Thyroid gland (tissue), 4 donors: ENCODE measurements around the gene RNF167. TPM values are rescaled to one million over a fixed set of nuclear protein-coding genes. Genes with fewer than 3 reads are reported as not detected.
A peak's percentile ranks its signal among the peaks of the same experiment; 100 is the strongest.

Experiments
- DNase-seq, 2 donors: peaks; one replicate each; pipeline ENCODE4 v3.0.0-alpha.2; 2019
- H3K27ac ChIP-seq, 3 donors: fragments of 200-600 bp; sonication (generic); 1 replicate in 2 of 3; 2 replicates in 1 of 3; pipeline ENCODE4 v1.5.1; 2016 to 2019; ENCODE audit warnings: mild to moderate bottlenecking in 1 of 3, moderate library complexity in 1 of 3
- H3K27me3 ChIP-seq: fragments of 200-600 bp; sonication (generic); one replicate; pipeline ENCODE4 v1.5.1; 2019
- H3K36me3 ChIP-seq, 2 donors: fragments of 200-600 bp; sonication (generic); one replicate each; pipeline ENCODE4 v1.5.1; 2016 to 2019
- H3K4me1 ChIP-seq, 2 donors: fragments of 200-600 bp; sonication (generic); one replicate each; pipeline ENCODE4 v1.5.1; 2017 to 2019
- H3K4me3 ChIP-seq, 3 donors: fragments of 200-600 bp; sonication (generic); replicated peaks in 1 of 3; 1 replicate in 2 of 3; 2 replicates in 1 of 3; pipeline ENCODE4 v1.5.1; 2016; ENCODE audit warnings: mild to moderate bottlenecking in 1 of 3
- H3K9me3 ChIP-seq: fragments of 200-600 bp; sonication (generic); one replicate; pipeline ENCODE4 v1.5.1; 2017
- CTCF ChIP-seq, 6 experiments: fragments of 200-600 bp in 3 of 6; fragments of 450-650 bp in 3 of 6; sonication (generic) in 3 of 6; IDR thresholded peaks; one replicate each; pipeline ENCODE4 v1.5.1; 2016 to 2019; ENCODE audit warnings: antibody characterized with exemption in 6 of 6, mild to moderate bottlenecking in 2 of 6, inconsistent platforms in 1 of 6, moderate library complexity in 1 of 6
- POLR2A ChIP-seq, 2 donors: fragments of 450-650 bp; IDR thresholded peaks; one replicate each; pipeline ENCODE4 v1.6.1; 2017; ENCODE audit warnings: antibody characterized with exemption in 2 of 2, mild to moderate bottlenecking in 2 of 2, moderate library complexity in 1 of 2
- WGBS, 2 donors: methylation state at CpG; one replicate each; pipeline ENCODE4 v1.1.5; 2017; 5-methylcytosine and 5-hydroxymethylcytosine counted together
- intact Hi-C: fragments of 100-400 bp; cut with DNase I; formaldehyde crosslinking; loops from one replicate; pipeline ENCODE4 v1.15.1; 2023
- total RNA-seq, 4 donors: library from RNA; depleted of rRNA; stranded (reverse); fragments of >200 nt; gene quantifications; one replicate each; pipeline ENCODE4 v1.2.3, GENCODE V29; 2016

The RNF167 gene
- total RNA-seq, 4 donors from 2014 or later = 47.1 to 77.0 (median 67.2) TPM

DNA sequence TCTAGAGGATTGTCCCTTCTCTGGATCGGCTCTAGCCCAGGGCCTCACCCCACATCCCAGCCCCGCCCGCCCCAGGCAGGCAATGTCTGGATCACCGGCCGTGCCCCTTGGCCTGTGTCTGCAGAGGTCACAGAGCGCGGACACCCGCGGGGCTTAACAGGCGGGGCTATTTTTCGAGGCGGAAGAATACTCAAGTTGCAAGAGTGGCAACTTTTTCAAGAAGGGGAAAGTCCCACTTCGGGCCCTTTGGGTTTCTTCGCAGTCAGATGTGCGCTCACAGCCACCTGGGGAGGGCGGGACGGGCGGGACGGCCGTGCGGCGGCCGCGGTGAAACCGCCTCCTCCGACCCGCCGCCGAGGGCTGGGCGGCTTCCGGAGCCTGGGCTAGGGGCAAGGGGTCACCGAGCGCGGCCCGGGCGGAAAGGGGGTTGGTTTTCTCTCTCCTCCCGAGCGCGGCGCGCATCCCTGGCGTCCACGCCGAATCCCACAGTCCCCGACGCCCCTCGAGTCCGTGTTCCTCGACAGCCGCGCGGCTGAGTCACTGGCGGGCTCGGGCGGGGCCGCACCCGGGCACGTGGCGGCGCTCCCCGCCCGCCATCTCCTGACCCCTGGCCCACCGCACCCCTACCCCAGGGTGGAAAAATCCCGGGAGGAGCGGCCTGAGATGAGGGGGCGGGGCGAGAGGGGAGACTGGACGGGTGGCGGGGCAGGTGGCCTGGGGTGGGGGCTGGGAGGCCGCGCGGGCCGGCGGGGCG, 9.4 kb downstream of the RNF167 start:
- Histone ChIP-seq H3K27ac (peak overlapping the region; percentile 80 to 98 (median 94)), H3K36me3 (peaks cover 0 to 7% of the 10 kb centered on the region in 2 donors), H3K27me3 (no peaks in the 10 kb centered on the region), H3K9me3 (no peaks in the 10 kb centered on the region), H3K4me3 (peak overlapping the region; percentile 41 to 98 (median 66)), H3K4me1 (peaks cover 21 to 64% of the 10 kb centered on the region in 2 donors)
- DNase-seq = peak; percentile 73 to 75
- WGBS, 2 donors = 0 to 1% methylated on average over 9 to 21 of the region's 75 CpGs
- intact Hi-C loops = no loop called here
- no peak for TF ChIP-seq CTCF (IDR thresholded peaks at IDR 0.05)
- peak in 1 of 2 donors; percentile 28 for TF ChIP-seq POLR2A (IDR thresholded peaks at IDR 0.05)

DNA sequence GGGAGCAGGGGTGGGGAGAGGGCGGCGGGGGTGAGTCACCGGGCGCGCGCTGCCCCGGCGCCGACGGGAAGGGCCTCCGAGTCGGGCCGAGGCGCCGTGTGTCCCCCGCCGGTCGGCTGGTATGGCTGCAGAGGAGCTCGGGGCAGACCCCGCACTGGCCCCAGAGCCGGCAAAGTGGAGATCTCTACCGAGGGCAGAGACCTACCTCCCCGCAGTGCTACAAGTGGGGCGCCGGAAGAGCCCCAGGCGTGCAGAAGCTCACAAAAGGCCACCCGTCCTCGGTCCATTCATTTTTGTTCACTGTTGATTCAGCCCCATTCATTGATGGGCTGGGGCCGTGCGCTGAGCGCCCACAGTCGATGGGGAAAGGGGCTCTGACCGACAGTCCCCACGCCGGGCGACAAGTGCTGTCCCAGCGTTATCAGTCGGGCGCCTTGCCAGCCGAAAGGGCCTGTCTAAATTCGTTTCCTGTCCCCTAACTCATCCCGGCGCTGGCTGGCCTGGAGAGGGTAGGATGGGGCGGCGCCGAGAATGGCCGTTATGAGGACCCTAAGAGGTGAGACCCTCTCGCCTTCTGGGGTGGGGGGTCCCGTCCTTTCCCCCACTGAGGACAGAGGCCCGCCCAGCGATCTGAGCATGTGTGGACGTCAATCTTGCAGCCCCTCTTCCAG, 10.1 kb downstream of the RNF167 start:
- intact Hi-C loops = no loop called here
- TF ChIP-seq POLR2A (IDR thresholded peaks at IDR 0.05) (peak in 1 of 2 donors; percentile 13), CTCF (IDR thresholded peaks at IDR 0.05) (no peak)
- Histone ChIP-seq H3K27ac (peak overlapping the region; percentile 80 to 98 (median 94)), H3K4me3 (peak overlapping the region in 1 of 3 donors; percentile 98), H3K27me3 (no peaks in the 10 kb centered on the region), H3K36me3 (peaks cover 0 to 2% of the 10 kb centered on the region in 2 donors), H3K4me1 (peaks cover 21 to 57% of the 10 kb centered on the region in 2 donors), H3K9me3 (no peaks in the 10 kb centered on the region)
- DNase-seq = peak; percentile 40 to 41
- 1 to 18% methylated on average over 5 to 14 of the region's 52 CpGs for WGBS, 2 donors

DNA sequence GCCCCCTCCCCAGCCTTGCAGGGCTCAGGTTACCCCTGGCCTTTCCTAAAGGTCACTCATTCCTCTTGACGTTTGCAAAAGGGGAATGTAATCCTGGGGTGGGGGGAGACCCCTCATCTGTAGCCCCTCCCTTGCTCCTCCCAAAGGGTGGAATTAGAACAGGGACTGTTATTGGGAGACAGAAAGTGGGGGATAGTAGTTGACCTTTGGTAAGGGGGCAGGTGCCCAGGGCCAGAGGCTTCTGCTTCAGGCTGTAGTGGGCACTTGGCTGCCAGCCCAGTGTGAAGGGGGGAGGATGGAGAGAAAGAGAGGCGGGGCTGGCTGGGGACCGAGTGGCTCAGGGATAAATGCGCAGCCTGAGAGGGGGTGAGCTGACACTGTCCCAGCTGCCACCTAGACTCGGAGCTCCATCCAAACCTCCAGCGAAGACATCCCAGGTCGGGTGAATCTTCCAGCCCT, 10.7 kb downstream of the RNF167 start, which contains the start of gene ENO3:
TSS of gene ENO3 (plus strand) at position 374 of the 459 bp plus-strand sequence. CDS start 711 bp downstream, outside the sequence.
- TF ChIP-seq POLR2A (IDR thresholded peaks at IDR 0.05) = no peak
- no peak for TF ChIP-seq CTCF (IDR thresholded peaks at IDR 0.05)
- Histone ChIP-seq H3K27me3 (no peaks in the 10 kb centered on the region), H3K9me3 (no peaks in the 10 kb centered on the region), H3K36me3 (peaks cover 0 to 2% of the 10 kb centered on the region in 2 donors), H3K4me3 (peak within 1 kb of the TSS in 1 of 3 donors; percentile 98), H3K4me1 (peaks cover 21 to 55% of the 10 kb centered on the region in 2 donors), H3K27ac (peak within 1 kb of the TSS; percentile 80 to 98 (median 94))
- intact Hi-C loops = no loop called here
- 28 to 37% methylated on average over 7 of the region's 7 CpGs for WGBS, 2 donors
- peak in 1 of 2 donors; percentile 17 for DNase-seq

- Histone ChIP-seq H3K27me3 (no peaks in the 10 kb centered on the region), H3K4me1 (peaks cover 21 to 54% of the 10 kb centered on the region in 2 donors), H3K36me3 (no peaks in the 10 kb centered on the region), H3K9me3 (no peaks in the 10 kb centered on the region), H3K27ac (no peak overlapping the region), H3K4me3 (no peak overlapping the region)
- WGBS, 2 donors = 70 to 79% methylated on average over 3 of the region's 3 CpGs
- intact Hi-C loops = no loop called here
- DNase-seq = no peak
- TF ChIP-seq CTCF (IDR thresholded peaks at IDR 0.05) = no peak
Observed at GRCh38 chr17:4951486-4951885, 11.4 kb downstream of the RNF167 start.
